ENCODE results near the gene SHMT2. TPM values are rescaled to one million over a fixed set of nuclear protein-coding genes. Genes with fewer than 3 reads are reported as not detected.

SHMT2 gene
- total and polyA plus RNA-seq, 2 of the 13 experiments (the other 11 are each of a cell fraction or from before 2014, with no cell fraction given) = 181 to 393 TPM

DNA sequence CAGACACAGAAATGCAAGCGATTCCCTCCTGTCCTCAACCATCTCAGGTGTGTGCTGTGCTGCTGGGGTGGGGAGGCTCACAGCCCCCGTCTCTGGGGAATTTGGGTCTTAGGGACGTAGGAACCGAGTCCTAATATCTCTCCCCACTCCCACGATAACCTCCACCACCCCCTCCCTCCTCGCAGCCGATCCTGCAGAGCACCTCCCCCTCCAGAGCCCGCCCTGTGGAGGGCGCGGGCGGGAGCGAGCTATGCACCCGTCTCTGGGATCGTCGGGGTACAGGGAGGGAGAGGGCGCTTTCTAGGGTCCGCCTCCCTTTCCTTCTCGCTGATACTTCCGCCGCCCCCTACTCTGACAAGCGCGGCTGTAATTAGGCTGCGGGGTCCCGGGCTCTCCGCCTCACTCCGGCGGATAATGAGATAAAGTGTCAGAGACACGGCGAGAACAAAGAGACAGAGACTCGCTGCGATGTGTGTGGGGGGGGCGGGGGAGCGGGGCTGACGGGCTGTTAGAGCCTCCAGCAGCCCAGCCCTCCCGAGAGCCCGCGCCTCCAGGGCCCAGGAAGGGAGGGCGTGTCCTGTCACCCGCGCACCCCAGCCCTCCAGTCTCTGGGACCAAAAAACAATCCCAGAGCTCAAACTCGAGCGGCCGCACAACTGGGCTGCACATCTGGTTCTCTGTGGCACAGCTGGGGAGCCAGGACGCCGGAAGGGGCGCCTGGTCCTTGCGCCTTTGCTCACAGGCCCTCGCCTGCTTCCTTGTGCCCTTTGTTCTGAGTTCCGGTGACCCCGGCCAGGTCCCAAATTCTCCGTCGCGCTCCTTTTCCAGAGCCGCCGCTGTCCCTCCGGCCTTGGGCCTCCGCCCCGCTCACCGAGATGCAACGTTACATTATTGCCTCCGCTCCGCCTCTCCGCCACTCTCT, 8.7 kb downstream of the SHMT2 start (continued):
- TF ChIP-seq, protein P1, sequence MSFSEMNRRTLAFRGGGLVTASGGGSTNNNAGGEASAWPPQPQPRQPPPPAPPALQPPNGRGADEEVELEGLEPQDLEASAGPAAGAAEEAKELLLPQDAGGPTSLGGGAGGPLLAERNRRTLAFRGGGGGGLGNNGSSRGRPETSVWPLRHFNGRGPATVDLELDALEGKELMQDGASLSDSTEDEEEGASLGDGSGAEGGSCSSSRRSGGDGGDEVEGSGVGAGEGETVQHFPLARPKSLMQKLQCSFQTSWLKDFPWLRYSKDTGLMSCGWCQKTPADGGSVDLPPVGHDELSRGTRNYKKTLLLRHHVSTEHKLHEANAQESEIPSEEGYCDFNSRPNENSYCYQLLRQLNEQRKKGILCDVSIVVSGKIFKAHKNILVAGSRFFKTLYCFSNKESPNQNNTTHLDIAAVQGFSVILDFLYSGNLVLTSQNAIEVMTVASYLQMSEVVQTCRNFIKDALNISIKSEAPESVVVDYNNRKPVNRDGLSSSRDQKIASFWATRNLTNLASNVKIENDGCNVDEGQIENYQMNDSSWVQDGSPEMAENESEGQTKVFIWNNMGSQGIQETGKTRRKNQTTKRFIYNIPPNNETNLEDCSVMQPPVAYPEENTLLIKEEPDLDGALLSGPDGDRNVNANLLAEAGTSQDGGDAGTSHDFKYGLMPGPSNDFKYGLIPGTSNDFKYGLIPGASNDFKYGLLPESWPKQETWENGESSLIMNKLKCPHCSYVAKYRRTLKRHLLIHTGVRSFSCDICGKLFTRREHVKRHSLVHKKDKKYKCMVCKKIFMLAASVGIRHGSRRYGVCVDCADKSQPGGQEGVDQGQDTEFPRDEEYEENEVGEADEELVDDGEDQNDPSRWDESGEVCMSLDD (CRISPR knock-in tag; IDR thresholded peaks at IDR 0.05; ENCODE audit: borderline replicate concordance) = 0 out of 2 replicates have a peak, but pooled peaks have one; percentile 14
- TF ChIP-seq HOXA3 (CRISPR knock-in tag; IDR thresholded peaks at IDR 0.05) = no peak
- peak; percentile 59 for TF ChIP-seq AGO2 (optimal IDR thresholded peaks at IDR 0.05; ENCODE audit: low read depth, low read length)
- TF ChIP-seq HNRNPK (IDR thresholded peaks at IDR 0.05; ENCODE audit: low read depth, low read length, poor library complexity, severe bottlenecking) = peak; percentile 57
- TF ChIP-seq, protein P2, sequence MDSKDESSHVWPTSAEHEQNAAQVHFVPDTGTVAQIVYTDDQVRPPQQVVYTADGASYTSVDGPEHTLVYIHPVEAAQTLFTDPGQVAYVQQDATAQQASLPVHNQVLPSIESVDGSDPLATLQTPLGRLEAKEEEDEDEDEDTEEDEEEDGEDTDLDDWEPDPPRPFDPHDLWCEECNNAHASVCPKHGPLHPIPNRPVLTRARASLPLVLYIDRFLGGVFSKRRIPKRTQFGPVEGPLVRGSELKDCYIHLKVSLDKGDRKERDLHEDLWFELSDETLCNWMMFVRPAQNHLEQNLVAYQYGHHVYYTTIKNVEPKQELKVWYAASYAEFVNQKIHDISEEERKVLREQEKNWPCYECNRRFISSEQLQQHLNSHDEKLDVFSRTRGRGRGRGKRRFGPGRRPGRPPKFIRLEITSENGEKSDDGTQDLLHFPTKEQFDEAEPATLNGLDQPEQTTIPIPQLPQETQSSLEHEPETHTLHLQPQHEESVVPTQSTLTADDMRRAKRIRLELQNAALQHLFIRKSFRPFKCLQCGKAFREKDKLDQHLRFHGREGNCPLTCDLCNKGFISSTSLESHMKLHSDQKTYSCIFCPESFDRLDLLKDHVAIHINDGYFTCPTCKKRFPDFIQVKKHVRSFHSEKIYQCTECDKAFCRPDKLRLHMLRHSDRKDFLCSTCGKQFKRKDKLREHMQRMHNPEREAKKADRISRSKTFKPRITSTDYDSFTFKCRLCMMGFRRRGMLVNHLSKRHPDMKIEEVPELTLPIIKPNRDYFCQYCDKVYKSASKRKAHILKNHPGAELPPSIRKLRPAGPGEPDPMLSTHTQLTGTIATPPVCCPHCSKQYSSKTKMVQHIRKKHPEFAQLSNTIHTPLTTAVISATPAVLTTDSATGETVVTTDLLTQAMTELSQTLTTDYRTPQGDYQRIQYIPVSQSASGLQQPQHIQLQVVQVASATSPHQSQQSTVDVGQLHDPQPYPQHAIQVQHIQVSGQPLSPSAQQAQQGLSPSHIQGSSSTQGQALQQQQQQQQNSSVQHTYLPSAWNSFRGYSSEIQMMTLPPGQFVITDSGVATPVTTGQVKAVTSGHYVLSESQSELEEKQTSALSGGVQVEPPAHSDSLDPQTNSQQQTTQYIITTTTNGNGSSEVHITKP (CRISPR knock-in tag; IDR thresholded peaks at IDR 0.05; ENCODE audit: low read depth) = no peak
- TF ChIP-seq ZNF850 (CRISPR knock-in tag; conservative IDR thresholded peaks at IDR 0.05) = peak; percentile 87; the same call in 1 of the 2 replicates
- TF ChIP-seq, protein P3, sequence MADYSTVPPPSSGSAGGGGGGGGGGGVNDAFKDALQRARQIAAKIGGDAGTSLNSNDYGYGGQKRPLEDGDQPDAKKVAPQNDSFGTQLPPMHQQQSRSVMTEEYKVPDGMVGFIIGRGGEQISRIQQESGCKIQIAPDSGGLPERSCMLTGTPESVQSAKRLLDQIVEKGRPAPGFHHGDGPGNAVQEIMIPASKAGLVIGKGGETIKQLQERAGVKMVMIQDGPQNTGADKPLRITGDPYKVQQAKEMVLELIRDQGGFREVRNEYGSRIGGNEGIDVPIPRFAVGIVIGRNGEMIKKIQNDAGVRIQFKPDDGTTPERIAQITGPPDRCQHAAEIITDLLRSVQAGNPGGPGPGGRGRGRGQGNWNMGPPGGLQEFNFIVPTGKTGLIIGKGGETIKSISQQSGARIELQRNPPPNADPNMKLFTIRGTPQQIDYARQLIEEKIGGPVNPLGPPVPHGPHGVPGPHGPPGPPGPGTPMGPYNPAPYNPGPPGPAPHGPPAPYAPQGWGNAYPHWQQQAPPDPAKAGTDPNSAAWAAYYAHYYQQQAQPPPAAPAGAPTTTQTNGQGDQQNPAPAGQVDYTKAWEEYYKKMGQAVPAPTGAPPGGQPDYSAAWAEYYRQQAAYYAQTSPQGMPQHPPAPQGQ (CRISPR knock-in tag; IDR thresholded peaks at IDR 0.05; ENCODE audit: borderline replicate concordance) = no peak
- no peak for TF ChIP-seq HNRNPUL1 (IDR thresholded peaks at IDR 0.05; ENCODE audit: low read depth, low read length)
- TF ChIP-seq HOXA7 (CRISPR knock-in tag; IDR thresholded peaks at IDR 0.05) = no peak
- TF ChIP-seq STAG1 (CRISPR knock-in tag; IDR thresholded peaks at IDR 0.05) = no peak
- 0 out of 2 replicates have a peak, but pooled peaks have one; percentile 34 for TF ChIP-seq PCBP1 (IDR thresholded peaks at IDR 0.05; ENCODE audit: borderline replicate concordance, low read depth, low read length)
- TF ChIP-seq KDM2A (CRISPR knock-in tag; IDR thresholded peaks at IDR 0.05; ENCODE audit: borderline replicate concordance, low read depth) = peak; percentile 53
- no peak for TF ChIP-seq TAF15 (IDR thresholded peaks at IDR 0.05; ENCODE audit: low read depth, low read length, poor library complexity, severe bottlenecking)
- no peak for TF ChIP-seq AKAP8 (CRISPR knock-in tag; IDR thresholded peaks at IDR 0.05)
- 0 out of 2 replicates have a peak, but pooled peaks have one; percentile 7 for TF ChIP-seq ZSCAN29 (CRISPR knock-in tag; conservative IDR thresholded peaks at IDR 0.05)
- TF ChIP-seq, protein P4, sequence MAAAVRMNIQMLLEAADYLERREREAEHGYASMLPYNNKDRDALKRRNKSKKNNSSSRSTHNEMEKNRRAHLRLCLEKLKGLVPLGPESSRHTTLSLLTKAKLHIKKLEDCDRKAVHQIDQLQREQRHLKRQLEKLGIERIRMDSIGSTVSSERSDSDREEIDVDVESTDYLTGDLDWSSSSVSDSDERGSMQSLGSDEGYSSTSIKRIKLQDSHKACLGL (CRISPR knock-in tag; IDR thresholded peaks at IDR 0.05) = no peak
- peak; percentile 41; the same call in 1 of the 2 replicates for TF ChIP-seq HDAC1 (CRISPR knock-in tag; IDR thresholded peaks at IDR 0.05)
- no peak for TF ChIP-seq SOX6 (IDR thresholded peaks at IDR 0.05)
- TF ChIP-seq SOX6 (CRISPR knock-in tag; IDR thresholded peaks at IDR 0.05) = peak; percentile 2; the same call in 1 of the 2 replicates

Measured in HepG2 (cell line).